ENCODE data around the gene CD34.

Gene CD34

GRCh38 chr1:207860531-207860930, 50.4 kb downstream of the CD34 start:
- TF ChIP-seq CTCF (IDR thresholded peaks at IDR 0.05; ENCODE audit: low read depth, low read length) = no peak

GRCh38 chr1:207858806-207859205, 52.1 kb downstream of the CD34 start:
- DNase-seq (ENCODE audit: extremely low read depth, low read depth) = no peak
- TF ChIP-seq CTCF (IDR thresholded peaks at IDR 0.05; ENCODE audit: low read depth, low read length) = no peak

More at GRCh38 chr1:207860531-207860930, 50.4 kb downstream of the CD34 start:
- DNase-seq (ENCODE audit: extremely low read depth, low read depth) = no peak

- no peak for TF ChIP-seq CTCF (IDR thresholded peaks at IDR 0.05; ENCODE audit: low read depth, low read length)
- DNase-seq (ENCODE audit: extremely low read depth, low read depth) = no peak
Observed at GRCh38 chr1:207858281-207858680, 52.6 kb downstream of the CD34 start.

GRCh38 chr1:207857447-207857846, 53.5 kb downstream of the CD34 start:
- DNase-seq (ENCODE audit: extremely low read depth, low read depth) = no peak
- TF ChIP-seq CTCF (IDR thresholded peaks at IDR 0.05; ENCODE audit: low read depth, low read length) = no peak

- no peak for DNase-seq (ENCODE audit: extremely low read depth, low read depth)
Observed at GRCh38 chr1:207856276-207857023, 54.5 kb downstream of the CD34 start.

GRCh38 chr1:207854001-207854400, 56.9 kb downstream of the CD34 start:
- no peak for DNase-seq (ENCODE audit: extremely low read depth, low read depth)
- TF ChIP-seq CTCF (IDR thresholded peaks at IDR 0.05; ENCODE audit: low read depth, low read length) = no peak

More at GRCh38 chr1:207856276-207857023, 54.5 kb downstream of the CD34 start:
- TF ChIP-seq CTCF (IDR thresholded peaks at IDR 0.05; ENCODE audit: low read depth, low read length) = no peak

GRCh38 chr1:207853372-207853757, 57.6 kb downstream of the CD34 start:
- no peak for TF ChIP-seq CTCF (IDR thresholded peaks at IDR 0.05; ENCODE audit: low read depth, low read length)
- no peak for DNase-seq (ENCODE audit: extremely low read depth, low read depth)

Data from AG09319 (cell line).